Hepatocyte (in vitro differentiated cells): Measurements from ENCODE around the gene TIPARP. TPM values are rescaled to one million over a fixed set of nuclear protein-coding genes. Genes with fewer than 3 reads are reported as not detected.

Source experiments
- DNase-seq: peaks from one replicate; pipeline ENCODE4 v3.0.0-alpha.2; 2016; ENCODE audit warnings: low spot score
- H2AFZ ChIP-seq: fragments of 200-600 bp; sonication (generic); 2 replicates; pipeline ENCODE4 v1.6.0; 2016; ENCODE audit warnings: antibody characterized with exemption, mild to moderate bottlenecking
- H3K27ac ChIP-seq: fragments of 200-600 bp; sonication (generic); 2 replicates; pipeline ENCODE4 v1.5.1; 2016; ENCODE audit warnings: mild to moderate bottlenecking
- H3K27me3 ChIP-seq: fragments of 200-600 bp; sonication (generic); 2 replicates; pipeline ENCODE4 v1.6.1; 2016
- H3K36me3 ChIP-seq: fragments of 200-600 bp; sonication (generic); replicated peaks from 2 replicates; pipeline ENCODE4 v1.5.1; 2016; ENCODE audit warnings: low read depth; ENCODE audit not compliant: insufficient read depth
- H3K4me1 ChIP-seq: fragments of 200-600 bp; sonication (generic); 2 replicates; pipeline ENCODE4 v1.5.1; 2016; ENCODE audit warnings: mild to moderate bottlenecking, moderate library complexity; ENCODE audit not compliant: insufficient read depth
- H3K4me2 ChIP-seq: fragments of 200-600 bp; sonication (generic); 2 replicates; pipeline ENCODE4 v1.6.0; 2016
- H3K4me3 ChIP-seq: fragments of 200-600 bp; sonication (generic); 2 replicates; pipeline ENCODE4 v1.5.1; 2016; ENCODE audit warnings: mild to moderate bottlenecking
- H3K79me2 ChIP-seq: fragments of 200-600 bp; sonication (generic); 2 replicates; pipeline ENCODE4 v1.6.0; 2017; ENCODE audit warnings: mild to moderate bottlenecking
- H3K9me2 ChIP-seq: fragments of 200-600 bp; sonication (generic); replicated peaks from 2 replicates; pipeline ENCODE4 v1.6.0; 2017; ENCODE audit warnings: mild to moderate bottlenecking; ENCODE audit not compliant: insufficient read depth
- H3K9me3 ChIP-seq: fragments of 200-600 bp; sonication (generic); 2 replicates; pipeline ENCODE4 v1.5.1; 2016; ENCODE audit warnings: low read depth, mild to moderate bottlenecking
- H4K20me1 ChIP-seq: fragments of 200-600 bp; sonication (generic); 2 replicates; pipeline ENCODE4 v1.6.0; 2016; ENCODE audit warnings: mild to moderate bottlenecking; ENCODE audit not compliant: insufficient read depth, poor library complexity, severe bottlenecking
- CTCF ChIP-seq: fragments of 200-600 bp; sonication (generic); IDR thresholded peaks from 2 replicates; pipeline ENCODE4 v1.5.1; 2016; ENCODE audit warnings: antibody characterized with exemption, mild to moderate bottlenecking; ENCODE audit not compliant: poor library complexity
- EZH2 ChIP-seq: fragments of 200-600 bp; sonication (generic); IDR thresholded peaks from 2 replicates; pipeline ENCODE4 v1.6.1; 2016; ENCODE audit warnings: antibody characterized with exemption, mild to moderate bottlenecking, borderline replicate concordance
- EZH2phosphoT487 ChIP-seq: fragments of 200-600 bp; sonication (generic); IDR thresholded peaks from one replicate; pipeline ENCODE4 v1.6.1; 2018; ENCODE audit warnings: antibody characterized with exemption, mild to moderate bottlenecking, low read depth, moderate library complexity; ENCODE audit not compliant: unreplicated experiment, severe bottlenecking
- WGBS: methylation state at CpG from one replicate; pipeline ENCODE4 v1.1.6; 2016; ENCODE audit warnings: low lambda C conversion rate; ENCODE audit errors: missing lambda C conversion rate; 5-methylcytosine and 5-hydroxymethylcytosine counted together
- polyA plus RNA-seq: library from polyadenylated mRNA; unstranded; fragments of >200 nt; fragmentation: Nextera tagmentation; extraction: Ambion mirVana; gene quantifications from 2 replicates; pipeline ENCODE4 v1.2.1, GENCODE V29; 2016
- total RNA-seq: library from RNA; depleted of rRNA; stranded (reverse); fragments of >200 nt; gene quantifications from 2 replicates; pipeline ENCODE4 v1.2.3, GENCODE V29; 2014

The TIPARP gene
- total and polyA plus RNA-seq, 2 experiments from 2014 or later: 19.9 to 112 TPM

DNA sequence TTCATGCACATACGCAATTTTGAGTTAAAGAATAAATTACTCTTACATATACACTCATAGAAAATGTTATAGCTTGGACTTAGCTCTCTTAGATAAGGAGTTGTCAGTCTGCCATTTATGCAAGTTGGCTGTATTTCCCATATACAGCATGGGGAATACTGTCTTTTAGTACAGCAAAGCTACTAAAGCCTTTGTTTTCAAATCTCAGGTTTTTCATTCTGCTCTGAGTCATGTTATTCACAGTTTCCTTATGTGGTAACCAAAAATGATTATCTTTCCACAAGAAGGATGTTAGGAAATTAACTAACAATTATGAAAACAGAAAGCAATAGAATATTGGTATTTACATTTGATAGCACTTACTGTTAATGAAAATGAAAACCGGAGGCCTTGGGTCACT is 4.3 kb upstream of the TIPARP start:
- no peaks in the 10 kb centered on the region for H3K27me3 ChIP-seq
- DNase-seq: no peak
- no peaks in the 10 kb centered on the region for H3K9me2 ChIP-seq
- no peak overlapping the region for H3K4me3 ChIP-seq
- no peaks in the 10 kb centered on the region for H4K20me1 ChIP-seq
- H3K79me2 ChIP-seq: peaks cover under 1% of the 10 kb centered on the region
- no peaks in the 10 kb centered on the region for H3K36me3 ChIP-seq
- H3K27ac ChIP-seq: no peak overlapping the region
- H3K4me1 ChIP-seq: peaks cover 9% of the 10 kb centered on the region
- 88% methylated on average over 2 of the region's 2 CpGs for WGBS
- no peaks in the 10 kb centered on the region for H3K9me3 ChIP-seq
- TF ChIP-seq EZH2: no peak
- TF ChIP-seq CTCF: no peak
- no peak for TF ChIP-seq EZH2phosphoT487
- H3K4me2 ChIP-seq: no peak overlapping the region
- H2AFZ ChIP-seq: no peak overlapping the region

DNA sequence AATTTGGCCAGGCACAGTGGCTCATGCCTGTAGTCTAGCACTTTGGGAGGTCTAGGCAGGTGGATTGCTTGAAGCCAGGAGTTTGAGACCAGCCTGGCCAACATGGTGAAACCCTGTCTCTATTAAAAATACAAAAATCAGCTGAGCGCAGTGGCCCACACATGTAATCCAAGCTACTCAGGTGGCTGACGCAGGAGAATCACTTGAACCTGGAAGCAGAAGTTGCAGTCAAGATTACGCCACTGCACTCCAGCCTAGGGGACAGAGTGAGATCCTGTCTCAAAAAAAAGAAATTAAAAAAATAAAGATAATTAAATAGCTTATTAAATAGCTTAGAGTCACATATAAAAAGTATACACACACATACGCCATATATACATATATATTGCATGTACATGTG is 3.7 kb upstream of the TIPARP start:
- H3K79me2 ChIP-seq: peaks cover 4% of the 10 kb centered on the region
- no peaks in the 10 kb centered on the region for H3K36me3 ChIP-seq
- no peaks in the 10 kb centered on the region for H3K9me2 ChIP-seq
- H3K9me3 ChIP-seq: no peaks in the 10 kb centered on the region
- no peak overlapping the region for H2AFZ ChIP-seq
- DNase-seq: no peak
- H3K27ac ChIP-seq: no peak overlapping the region
- peaks cover 9% of the 10 kb centered on the region for H3K4me1 ChIP-seq
- H4K20me1 ChIP-seq: peaks cover 5% of the 10 kb centered on the region
- H3K4me2 ChIP-seq: no peak overlapping the region
- H3K4me3 ChIP-seq: no peak overlapping the region
- H3K27me3 ChIP-seq: no peaks in the 10 kb centered on the region
- WGBS: 72% methylated on average over 4 of the region's 4 CpGs
- TF ChIP-seq EZH2phosphoT487: no peak
- TF ChIP-seq EZH2: no peak
- no peak for TF ChIP-seq CTCF

- H3K4me2 ChIP-seq: peak overlapping the region; percentile 74
- peak overlapping the region; percentile 3 for H3K4me3 ChIP-seq
- no peaks in the 10 kb centered on the region for H3K9me2 ChIP-seq
- TF ChIP-seq CTCF: no peak
- no peak for TF ChIP-seq EZH2
- TF ChIP-seq EZH2phosphoT487: no peak
- H3K9me3 ChIP-seq: no peaks in the 10 kb centered on the region
- H3K79me2 ChIP-seq: peaks cover 34% of the 10 kb centered on the region
- H4K20me1 ChIP-seq: peaks cover 31% of the 10 kb centered on the region
- DNase-seq: no peak
- WGBS: 10% methylated on average over 10 of the region's 10 CpGs
- H3K27me3 ChIP-seq: no peaks in the 10 kb centered on the region
- peak overlapping the region; percentile 61 for H3K27ac ChIP-seq
- H3K4me1 ChIP-seq: peaks cover 3% of the 10 kb centered on the region
- peak overlapping the region; percentile 18 for H2AFZ ChIP-seq
- H3K36me3 ChIP-seq: no peaks in the 10 kb centered on the region
These were observed 701 bp upstream of the TIPARP start for GRCh38 chr3:156673732-156674045.
